Jurkat, Clone E6-1 (cell line): ENCODE results near the gene ANKRD34A. TPM values are rescaled to one million over a fixed set of nuclear protein-coding genes. Genes with fewer than 3 reads are reported as not detected.
A peak's percentile ranks its signal among the peaks of the same experiment; 100 is the strongest.

Source experiments
- DNase-seq: peaks from one replicate; pipeline ENCODE4 v3.0.0-alpha.2; 2011; ENCODE audit warnings: low read depth, low spot score
- H3K4me3 ChIP-seq: 2 replicates; pipeline ENCODE4 v1.5.1; 2011; ENCODE audit warnings: mild to moderate bottlenecking, low read length, control low read depth, moderate library complexity
- polyA plus RNA-seq: library from polyadenylated mRNA; unstranded; fragments of >200 nt; gene quantifications from one replicate; pipeline ENCODE4 v1.2.1, GENCODE V29; 2012; ENCODE audit warnings: missing spikeins; ENCODE audit not compliant: insufficient read length, insufficient read depth

The ANKRD34A gene
- polyA plus RNA-seq, result 3.1 TPM

GRCh38 chr1:145964328-145965118 is at the start of gene ANKRD34A, which contains the start of gene POLR3GL:
Gene ANKRD34A (minus strand): TSS chr1:145964575. CDS start chr1:145961759, 2,816 bp downstream.
Gene POLR3GL (plus strand): TSS chr1:145964690. CDS start chr1:145974866, 10,176 bp downstream.
- peak within 1 kb of the TSS; percentile 68 for H3K4me3 ChIP-seq
- DNase-seq, result peak; percentile 88

DNA sequence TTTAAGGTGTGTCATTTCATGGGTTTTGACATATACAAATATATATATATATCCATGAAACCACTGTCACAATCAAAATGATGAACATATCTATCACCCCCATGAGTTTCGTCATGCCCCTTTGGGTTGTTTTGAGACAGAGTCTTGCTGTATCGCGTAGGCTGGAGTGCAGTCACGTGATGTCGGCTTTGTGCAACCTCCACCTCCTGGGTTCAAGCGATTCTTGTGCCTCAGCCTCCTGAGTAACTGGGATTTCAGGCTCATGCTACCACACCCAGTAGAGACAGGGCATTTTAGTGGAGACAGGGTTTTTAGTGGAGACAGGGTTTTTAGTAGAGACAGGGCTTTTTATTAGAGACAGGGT is 49.2 kb upstream of the ANKRD34A start:
- H3K4me3 ChIP-seq, result no peak overlapping the region
- DNase-seq, result no peak

DNA sequence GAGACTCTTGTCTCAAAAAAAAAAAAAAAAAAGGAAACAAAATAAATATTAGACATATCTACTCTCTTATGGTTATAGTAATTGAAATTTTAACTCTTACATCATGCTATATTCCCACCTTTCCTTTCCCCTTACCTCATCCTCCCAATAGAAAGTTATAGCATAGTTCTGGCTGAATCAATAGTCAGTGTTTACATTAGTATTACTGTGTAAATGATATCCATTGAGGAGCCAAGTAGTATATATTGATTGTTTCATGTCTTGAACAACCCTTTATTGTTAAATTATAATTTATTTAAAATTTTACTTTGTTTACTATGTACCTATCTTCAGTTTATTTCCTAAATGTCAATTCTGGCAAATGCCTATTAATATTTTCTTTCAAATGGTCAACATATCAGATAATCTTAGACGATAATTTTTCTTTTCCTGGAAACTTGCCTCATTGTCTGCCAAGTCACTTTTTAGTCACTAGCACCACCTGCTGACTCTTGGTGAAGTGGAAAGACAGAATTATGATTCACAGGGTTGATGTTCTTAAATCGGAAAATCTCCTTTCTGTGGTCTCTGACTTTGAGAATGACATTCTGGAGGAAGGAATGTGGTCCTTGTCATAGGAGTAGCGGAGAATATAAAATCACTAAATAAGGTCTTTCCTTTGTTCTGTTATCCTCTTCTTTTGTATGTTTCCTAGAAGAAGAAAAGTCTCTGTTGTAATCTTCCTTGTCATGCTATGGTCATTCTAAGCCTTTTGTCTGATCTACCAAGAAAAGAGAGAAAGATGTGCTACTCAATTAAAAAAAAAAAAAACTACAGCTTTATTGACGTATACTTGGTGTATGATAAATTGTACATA is 48.6 kb upstream of the ANKRD34A start:
- DNase-seq, result peak; percentile 58
- H3K4me3 ChIP-seq, result no peak overlapping the region

GRCh38 chr1:146010126-146010738 is 45.9 kb upstream of the ANKRD34A start:
- no peak for DNase-seq
- H3K4me3 ChIP-seq, result no peak overlapping the region

DNA sequence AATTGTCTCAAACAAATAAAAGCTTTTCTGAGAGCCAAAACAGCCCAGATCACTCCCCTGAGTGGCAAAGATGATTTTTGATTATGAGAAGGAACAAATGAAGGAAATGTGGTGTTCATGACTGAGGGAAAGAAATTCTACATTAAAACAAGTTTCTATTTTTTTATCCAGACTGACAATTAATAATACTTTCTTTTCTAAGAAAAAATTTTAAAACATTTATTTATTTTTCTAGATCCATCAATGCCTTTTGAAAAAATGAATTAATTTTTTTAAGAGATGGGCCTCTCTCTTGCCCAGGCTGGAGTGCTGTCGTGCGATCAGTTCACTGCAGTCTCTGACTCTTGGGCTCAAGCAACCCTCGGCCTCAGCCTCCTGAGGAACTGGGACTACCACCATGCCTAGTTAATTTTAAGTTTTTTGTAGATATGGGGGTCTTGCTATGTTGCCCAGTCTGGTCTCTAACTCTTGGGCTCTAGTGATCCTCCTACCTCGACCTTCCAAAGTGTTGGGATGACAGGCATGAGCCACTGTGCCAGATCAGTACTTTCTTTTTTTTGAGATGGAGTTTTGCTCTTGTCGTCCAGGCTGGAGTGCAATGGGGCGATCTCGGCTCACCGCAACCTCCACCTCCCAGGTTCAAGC is 43.2 kb upstream of the ANKRD34A start:
- no peak for DNase-seq
- no peak overlapping the region for H3K4me3 ChIP-seq

DNA sequence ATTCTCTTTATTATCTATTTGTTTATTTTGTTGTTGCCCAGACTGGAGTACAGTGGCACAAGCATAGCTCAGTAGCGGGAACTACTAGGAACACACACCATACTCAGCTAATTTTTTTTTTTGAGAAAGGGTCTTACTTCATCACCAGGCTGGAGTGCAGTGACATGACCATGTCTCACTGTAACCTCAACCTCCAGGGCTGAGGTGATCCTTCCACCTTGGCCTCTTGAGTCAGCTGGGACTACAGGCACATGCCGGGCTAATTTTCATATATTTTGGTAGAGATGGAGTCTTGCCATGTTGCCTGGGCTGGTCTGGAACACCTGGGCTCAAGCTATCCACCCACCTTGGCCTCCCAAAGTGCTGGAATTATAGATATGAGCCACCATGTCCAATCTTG is 37.3 kb upstream of the ANKRD34A start:
- DNase-seq, result no peak
- no peak overlapping the region for H3K4me3 ChIP-seq

DNA sequence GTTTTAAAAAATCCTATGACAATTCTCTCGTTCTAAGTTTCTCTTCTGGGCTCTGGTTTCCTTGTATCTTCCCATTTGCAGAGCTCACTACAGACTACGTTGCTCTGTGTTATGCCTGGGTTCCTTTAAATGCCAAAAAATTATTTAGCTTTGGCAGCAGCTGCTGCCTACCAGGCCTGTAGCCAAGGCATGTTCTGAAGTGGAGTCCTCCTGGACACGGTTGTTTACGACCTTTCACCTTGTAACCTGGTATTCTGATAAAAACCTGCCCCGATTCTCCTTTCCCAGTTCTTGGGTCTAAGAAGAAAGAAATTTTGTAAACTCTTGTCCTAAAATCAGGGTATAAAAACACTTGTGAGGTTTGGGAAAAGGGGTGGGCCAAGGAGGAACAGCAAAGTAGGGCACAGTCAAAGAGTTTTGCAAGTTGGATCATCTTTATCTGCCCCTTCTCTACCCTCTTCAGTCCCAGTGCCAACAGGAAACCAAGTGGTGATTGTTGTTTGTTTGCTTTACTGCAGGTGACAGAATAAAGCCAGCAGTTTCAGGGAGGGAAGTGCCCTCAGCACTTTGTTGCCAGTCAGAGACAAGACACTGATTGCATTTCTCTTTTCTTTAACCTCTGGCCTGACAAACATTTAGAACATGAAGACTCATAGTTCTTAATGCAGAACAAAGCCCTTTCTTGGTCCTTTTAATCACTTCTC is 35.1 kb upstream of the ANKRD34A start:
- no peak overlapping the region for H3K4me3 ChIP-seq
- peak; percentile 54 for DNase-seq

- no peak overlapping the region for H3K4me3 ChIP-seq
- no peak for DNase-seq
Observed at GRCh38 chr1:145997718-145998023, 33.3 kb upstream of the ANKRD34A start.

GRCh38 chr1:145997016-145997717 is 32.8 kb upstream of the ANKRD34A start:
- DNase-seq, result peak; percentile 63
- peak overlapping the region; percentile 36 for H3K4me3 ChIP-seq

GRCh38 chr1:145996433-145997015 is 32.1 kb upstream of the ANKRD34A start, which contains the start of gene TXNIP:
Gene TXNIP (minus strand): TSS chr1:145996579. CDS start chr1:145996266, 313 bp downstream.
- no peak for DNase-seq
- H3K4me3 ChIP-seq, result peak within 1 kb of the TSS; percentile 36

DNA sequence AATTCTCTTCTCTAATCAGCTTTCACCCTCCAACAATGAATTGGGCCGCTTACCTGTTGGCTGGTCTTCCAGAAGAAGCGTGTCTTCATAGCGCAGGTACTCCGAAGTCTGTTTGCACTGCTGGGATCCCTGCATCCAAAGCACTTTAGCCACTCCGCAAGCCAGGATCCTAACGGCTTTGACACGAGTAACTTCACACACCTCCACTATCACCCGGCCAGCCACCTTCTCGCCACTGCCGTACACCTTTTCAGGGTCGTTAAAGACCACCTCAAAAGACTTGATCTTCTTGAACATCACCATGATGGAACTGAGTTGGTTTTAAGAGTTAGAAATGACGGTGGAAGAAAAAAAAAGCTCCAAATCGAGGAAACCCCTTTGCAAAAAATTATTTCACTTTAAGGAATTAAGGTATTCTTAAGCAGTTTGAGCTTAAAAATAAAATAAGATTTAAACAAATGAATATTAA is 31.6 kb upstream of the ANKRD34A start:
- H3K4me3 ChIP-seq, result no peak overlapping the region
- no peak for DNase-seq

- DNase-seq, result no peak
- H3K4me3 ChIP-seq, result no peak overlapping the region
Observed at GRCh38 chr1:145995148-145995881, 30.9 kb upstream of the ANKRD34A start.

GRCh38 chr1:145994391-145995120 is 30.2 kb upstream of the ANKRD34A start:
- no peak for DNase-seq

DNA sequence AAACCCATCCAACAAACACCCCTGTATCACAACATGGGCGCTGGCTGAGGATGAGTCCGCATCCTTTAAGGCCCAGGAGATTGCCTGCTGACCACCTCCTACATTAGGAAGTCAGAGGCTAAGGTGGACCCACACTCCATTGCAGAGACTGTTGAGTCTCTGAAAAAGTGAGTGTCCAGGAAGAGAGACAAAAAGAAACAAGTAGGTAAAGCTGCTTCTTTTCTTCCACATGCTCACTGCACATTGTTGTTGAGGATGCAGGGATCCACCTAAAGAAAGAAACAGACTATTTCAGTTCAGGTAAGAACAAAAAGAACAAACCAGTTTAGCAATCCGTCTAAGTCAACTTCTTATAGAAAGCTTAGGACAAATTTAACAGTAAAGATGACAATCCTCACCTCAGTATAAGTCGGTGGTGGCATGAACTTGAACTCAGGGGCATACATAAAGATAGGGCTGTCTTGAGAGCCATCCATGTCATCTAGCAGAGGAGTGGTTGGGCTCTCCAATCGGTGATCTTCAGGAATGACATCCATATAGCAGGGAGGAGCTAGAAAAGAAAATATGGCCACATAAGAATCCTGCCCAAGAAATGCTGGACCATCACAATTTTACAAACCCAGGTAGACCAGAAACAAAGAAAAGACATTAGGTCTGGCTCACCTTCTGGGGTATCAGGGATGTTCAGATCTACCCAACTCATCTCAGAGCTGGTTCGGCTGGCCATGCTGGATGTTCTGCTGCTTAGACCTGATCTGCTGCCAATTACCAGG is 29.4 kb upstream of the ANKRD34A start:
- H3K4me3 ChIP-seq, result no peak overlapping the region
- no peak for DNase-seq

More at GRCh38 chr1:145994391-145995120, 30.2 kb upstream of the ANKRD34A start:
- no peak overlapping the region for H3K4me3 ChIP-seq

DNA sequence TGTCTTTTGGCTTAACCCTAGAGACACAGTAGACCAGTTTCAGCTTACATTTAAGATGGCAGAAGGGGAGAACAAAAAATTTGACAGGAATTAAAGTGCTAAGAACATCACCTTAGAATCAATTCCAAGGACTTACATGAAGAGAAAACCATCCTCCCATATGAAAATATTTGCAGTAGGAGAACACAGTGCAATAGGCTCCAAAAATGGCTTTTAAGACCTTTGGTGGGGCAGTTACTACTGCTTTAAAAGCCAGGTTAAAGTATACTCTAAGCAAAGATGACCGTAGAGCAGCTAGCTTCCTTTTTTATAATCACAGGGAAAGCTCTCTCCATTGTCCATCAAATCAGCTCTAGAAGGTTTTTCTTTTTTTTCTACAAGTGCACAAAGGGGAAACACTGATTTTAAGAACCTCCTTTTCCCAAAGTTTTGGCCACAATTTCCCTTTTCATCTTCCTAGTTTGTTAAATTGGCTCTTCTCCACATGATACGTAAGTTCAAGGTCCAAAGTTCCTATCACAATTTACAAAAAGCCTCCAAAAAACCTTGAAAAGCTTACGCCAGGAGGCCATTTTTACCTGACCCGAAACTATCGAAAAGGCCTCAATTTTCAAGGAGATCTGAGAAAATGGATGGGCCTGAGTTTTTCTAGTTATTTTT is 28.7 kb upstream of the ANKRD34A start:
- no peak for DNase-seq
- no peak overlapping the region for H3K4me3 ChIP-seq
